Stimulated activated CD4-positive, alpha-beta T cell treated with anti-CD3 and anti-CD28 coated beads, Interleukin-4, amount 100 ng/mL, for 1 hour (primary cell): ENCODE data around the gene COG5.

Source experiments
- DNase-seq: peaks from one replicate; pipeline ENCODE4 v3.0.0-alpha.2; 2020

COG5 gene

GRCh38 chr7:107210400-107210799 is 353.3 kb downstream of the COG5 start:
- DNase-seq, result no peak

DNA sequence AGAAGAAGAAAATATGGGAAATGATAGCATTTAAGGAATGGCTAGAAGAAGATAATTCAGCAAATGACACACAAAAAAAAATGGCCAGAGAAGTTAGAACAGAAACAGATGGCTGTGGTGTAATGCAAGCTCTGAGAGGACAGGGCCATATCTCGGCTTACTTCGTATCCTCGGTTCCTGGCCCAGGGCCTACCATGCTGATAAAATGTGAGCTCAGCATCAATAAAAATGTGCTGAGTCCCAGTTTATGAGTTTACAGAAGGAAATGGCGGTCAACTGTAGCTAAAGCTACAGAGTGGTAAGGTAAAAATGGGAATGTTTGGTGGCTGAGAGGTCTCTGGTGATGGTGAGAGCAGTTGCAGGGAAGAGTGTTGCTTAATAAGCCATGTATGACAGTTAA is 354.2 kb downstream of the COG5 start:
- no peak for DNase-seq

DNA sequence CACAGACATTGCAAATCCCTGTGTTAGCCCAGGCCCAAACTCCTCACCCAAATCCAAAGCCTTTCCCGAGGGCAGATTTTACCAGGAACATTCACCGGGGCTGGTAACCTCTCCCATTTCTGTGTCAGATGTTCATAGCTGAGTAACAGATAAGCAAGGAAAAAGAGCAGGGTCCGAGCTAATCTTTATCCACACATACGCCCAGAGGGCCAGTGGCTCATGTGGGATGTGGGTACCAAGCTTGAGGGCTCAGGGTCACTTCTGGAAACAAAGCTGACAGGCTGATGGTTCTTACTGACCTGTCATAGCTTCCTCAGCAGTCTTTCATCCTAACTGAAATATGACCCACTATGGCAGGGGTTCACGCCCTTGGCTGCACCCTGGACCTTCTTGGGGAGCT is 355.2 kb downstream of the COG5 start:
- no peak for DNase-seq

- no peak for DNase-seq
Observed at GRCh38 chr7:107208024-107208521, 355.6 kb downstream of the COG5 start.

DNA sequence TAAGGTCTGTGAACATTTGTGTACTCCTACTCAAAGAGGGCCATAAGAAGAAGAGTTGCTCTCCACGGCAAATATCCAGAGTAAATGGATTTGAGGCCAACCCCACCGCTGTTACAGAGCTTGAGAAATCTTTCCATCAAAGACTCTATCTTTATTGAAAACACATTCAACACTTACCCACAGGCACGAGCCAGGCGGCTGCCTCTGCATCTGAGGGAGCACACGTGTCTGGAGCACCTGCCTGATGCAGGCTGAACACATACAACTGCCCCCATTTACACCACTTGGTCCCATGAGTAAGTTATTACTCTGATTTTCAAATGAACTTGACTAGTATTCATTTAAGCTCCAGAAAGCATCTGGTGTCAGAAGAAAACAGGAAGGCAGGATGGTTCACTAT is 356.3 kb downstream of the COG5 start:
- DNase-seq, result no peak

GRCh38 chr7:107206706-107207105 is 357.0 kb downstream of the COG5 start:
- no peak for DNase-seq

GRCh38 chr7:107206136-107206535 is 357.6 kb downstream of the COG5 start:
- no peak for DNase-seq

GRCh38 chr7:107203607-107204006 is 360.1 kb downstream of the COG5 start:
- DNase-seq, result no peak

DNA sequence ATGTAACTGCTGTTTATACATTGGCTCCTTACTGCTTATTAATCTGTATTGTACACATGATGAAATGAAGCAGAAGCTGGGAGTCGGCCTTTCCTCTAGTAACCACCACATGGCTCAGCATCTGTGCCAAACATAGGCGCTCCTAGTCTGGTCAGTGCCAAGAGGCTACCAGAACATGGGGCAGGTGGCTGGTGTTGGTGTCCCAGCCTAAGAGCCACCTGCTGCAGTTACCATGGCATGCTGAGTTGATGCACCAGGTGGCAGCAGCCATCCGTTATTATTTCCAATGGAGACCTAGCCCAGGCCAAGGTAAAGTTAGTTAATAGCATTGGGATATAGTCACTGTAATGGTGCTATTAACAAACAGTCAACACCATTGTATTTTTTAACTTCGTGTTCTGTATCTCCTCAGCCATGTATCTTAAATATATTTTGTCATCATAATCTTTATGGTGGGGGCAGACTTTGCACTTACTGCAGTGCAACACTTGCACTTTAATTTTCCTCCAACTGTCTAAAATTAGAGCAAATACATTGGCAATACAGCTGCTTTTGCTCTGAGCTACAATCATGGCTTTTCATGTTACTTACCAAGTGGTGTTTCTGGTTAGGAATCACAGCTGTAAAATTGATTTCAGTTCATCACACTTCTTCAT is 361.8 kb downstream of the COG5 start:
- DNase-seq, result peak; percentile 24

DNA sequence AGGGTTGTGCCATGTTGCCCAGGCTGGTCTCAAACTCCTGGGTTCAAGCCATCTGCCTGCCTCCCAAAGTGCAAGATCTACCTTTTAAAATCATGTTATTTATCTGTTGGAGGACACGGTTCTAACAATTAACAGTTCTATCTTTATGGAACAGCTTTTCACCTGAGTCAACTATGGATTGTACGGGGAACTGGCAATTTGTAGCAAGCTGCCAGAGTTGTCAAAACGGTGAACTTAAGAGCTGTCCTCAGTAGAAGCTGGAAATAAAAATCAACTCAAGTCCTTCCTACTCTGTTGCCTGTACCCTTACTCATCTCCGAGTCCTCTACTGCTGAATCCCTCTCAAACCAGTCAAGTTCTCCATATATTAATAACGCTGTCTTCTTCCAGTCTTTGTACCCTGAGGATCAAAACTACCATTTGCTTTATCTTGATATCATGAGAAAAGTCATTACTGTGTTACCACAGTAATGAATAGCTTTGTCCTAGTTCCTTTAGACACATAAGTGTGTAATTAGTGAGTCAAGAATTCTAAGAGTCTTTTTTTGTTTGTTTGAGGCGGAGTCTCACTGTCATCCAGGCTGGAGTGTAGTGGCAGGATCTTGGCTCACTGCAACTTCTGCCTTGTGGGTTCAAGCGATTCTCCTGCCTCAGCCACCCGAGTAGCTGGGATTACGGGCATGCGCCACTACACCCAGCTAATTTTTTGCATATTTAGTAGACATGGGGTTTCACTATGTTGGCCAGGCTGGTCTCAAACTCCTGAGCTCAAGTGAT is 366.7 kb downstream of the COG5 start:
- no peak for DNase-seq

DNA sequence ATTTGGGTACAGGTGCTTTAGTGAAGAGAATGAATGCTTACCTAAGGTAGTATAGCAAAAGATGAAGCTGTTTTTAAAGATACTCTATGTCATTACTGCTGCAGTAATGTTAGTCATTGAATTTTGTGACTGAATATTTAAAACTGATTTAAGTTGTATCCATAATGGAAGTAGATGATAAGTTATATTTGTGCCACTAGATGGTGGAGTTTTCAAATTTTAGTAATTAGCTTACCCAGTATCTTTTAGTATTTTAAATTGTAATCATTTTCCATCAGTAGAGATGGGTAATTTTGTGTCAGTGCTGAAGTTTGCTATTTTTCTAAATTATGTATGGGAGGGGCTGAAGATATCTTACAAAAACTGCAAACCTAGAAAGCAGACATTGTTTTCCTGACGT is 369.7 kb downstream of the COG5 start:
- DNase-seq, result no peak

- DNase-seq, result no peak
Observed at GRCh38 chr7:107190090-107190489, 373.6 kb downstream of the COG5 start.

- no peak for DNase-seq
Observed at GRCh38 chr7:107187774-107188173, 375.9 kb downstream of the COG5 start.

GRCh38 chr7:107186240-107186639 is 377.5 kb downstream of the COG5 start:
- no peak for DNase-seq

DNA sequence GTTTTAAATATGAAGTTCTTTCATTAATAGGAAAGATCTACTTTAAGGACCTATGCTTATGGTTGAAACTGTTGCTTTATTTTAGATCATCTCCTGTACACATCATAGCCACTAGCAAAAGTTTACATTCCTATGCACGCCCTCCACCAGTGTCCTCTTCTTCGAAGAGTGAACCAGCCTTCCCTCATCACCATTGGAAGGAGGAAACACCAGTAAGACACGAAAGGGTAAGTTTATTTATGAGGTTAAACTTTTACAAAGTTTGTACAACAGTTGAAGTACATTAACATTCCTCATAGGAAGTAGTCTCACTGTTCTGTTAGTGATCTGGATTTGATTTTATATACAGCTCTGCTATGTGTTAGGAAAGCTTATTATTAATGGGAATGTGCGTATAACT is 378.0 kb downstream of the COG5 start:
- DNase-seq, result no peak

DNA sequence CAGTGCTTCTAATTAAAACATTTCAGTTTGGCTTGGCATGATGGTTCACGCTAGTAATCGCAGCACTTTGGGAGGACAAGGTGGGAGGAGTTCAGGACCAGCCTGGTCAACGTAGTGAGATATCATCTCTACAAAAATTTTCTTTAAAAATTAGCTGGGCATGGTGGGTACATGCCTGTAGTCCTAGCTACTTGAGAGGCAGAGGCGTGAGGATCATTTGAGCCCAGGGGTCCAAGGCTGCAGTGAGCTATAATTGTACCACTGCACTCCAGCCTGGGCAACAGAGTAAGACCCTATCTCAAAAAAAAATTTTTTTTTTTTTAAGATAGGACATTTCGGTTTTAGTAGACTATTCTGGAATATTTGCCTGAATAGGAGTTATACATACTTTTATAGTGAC is 382.5 kb downstream of the COG5 start:
- no peak for DNase-seq

DNA sequence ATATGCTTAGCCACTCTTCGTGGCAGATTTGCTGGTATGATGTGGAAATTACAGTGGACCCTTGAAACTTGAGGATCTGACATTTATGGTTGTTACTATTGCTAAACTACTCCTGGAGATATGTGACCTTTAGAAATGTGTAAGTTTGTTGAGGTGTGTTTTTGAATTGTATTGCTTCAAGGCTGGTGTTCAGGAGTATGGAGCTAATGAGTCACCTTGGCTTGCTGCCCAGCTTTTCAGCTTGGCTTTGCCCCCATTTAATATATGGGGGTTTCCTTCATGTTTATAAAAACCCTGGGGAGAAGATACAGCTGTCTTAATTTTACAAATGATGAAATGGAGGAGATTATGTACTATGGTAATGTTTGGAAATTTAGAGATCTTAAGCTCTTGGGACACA is 383.3 kb downstream of the COG5 start:
- peak; percentile 74 for DNase-seq

DNA sequence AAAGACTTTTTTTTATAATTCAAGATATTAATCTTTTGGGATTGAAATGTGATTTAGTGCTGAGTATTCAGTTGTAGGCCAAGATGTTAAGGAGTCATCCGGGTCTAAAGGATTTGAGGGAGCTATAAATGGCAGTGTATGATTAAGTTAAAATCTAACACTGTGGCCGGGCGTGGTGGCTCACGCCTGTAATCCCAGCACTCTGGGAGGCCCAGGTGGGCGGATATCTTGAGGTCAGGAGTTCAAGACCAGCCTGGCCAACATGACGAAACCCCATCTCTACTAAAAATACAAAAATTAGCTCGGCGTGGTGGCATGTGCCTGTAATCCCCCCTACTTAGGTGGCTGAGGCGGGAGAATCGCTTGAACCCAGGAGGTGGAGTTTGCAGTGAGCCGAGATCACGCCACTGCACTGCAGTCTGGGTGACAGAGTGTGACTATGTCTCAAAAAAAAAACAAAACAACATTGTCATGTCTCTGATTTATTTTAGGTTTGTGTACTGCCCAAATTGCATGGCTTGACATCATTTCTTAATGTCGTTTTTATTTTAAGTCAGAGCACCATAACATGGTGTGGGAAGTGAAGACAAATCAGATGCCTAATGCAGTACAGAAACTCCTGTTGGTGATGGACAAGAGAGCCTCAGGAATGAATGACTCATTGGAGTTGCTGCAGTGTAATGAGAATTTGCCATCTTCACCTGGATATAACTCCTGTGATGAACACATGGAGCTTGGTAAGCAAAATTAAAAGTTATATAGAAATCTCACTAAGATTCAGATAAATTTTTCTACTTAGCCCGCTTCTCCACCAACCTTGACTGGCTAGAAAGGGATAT is 384.2 kb downstream of the COG5 start:
- DNase-seq, result no peak

DNA sequence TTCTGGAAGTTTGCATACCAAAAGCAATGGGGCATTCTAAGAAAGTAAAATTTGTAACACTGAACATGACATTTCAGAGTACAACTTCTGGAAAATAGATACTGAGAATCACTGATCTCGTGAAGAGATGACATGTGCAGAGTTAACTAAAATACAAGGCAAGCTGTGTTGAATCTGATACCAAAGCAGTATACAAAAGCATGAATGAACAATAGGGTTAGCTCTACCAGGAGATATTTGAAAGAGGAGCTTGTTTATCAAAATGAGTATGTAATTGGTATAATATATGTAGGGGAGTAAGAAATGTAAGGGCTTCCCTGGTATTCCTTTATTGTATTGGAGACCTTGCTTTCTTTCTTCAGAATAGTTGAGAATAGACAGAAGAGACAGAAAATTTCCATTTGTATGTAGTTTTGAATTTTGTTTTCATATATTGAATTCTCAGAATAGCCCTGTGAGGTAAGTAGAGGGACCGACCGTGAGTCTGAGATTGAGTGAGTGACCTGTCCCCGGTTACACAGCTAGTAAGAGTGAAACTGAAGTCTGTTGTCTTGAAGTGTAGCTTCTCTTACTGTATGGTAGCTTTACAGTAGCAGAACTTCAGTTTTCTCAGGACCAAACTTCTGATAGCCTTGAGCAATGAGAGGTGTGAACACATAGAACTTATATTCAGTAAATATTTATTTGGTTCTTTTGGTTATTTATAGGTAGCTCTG is 389.9 kb downstream of the COG5 start:
- no peak for DNase-seq

- no peak for DNase-seq
Observed at GRCh38 chr7:107173191-107173590, 390.5 kb downstream of the COG5 start.

- DNase-seq, result no peak
Observed at GRCh38 chr7:107172276-107173032, 391.3 kb downstream of the COG5 start.

DNA sequence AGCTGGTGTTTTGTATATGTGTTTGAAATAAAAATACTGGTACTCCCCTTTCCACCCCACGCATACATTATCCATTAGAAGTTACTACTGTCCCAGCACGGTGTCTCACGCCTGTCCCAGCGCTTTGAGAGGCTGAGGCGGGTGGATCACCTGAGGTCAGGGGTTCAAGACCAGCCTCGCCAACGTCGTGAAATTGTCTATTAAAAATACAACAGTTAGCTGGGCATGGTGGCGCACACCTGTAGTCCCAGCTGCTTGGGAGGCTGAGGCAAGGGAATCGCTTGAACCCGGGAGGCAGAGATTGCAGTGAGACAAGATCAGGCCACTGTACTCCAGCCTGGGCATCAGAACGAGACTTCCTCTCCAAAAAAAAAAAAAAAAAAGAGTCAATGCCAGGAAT is 392.2 kb downstream of the COG5 start:
- DNase-seq, result no peak
